ENCODE results near the gene SPINK4.

SPINK4 gene

DNA sequence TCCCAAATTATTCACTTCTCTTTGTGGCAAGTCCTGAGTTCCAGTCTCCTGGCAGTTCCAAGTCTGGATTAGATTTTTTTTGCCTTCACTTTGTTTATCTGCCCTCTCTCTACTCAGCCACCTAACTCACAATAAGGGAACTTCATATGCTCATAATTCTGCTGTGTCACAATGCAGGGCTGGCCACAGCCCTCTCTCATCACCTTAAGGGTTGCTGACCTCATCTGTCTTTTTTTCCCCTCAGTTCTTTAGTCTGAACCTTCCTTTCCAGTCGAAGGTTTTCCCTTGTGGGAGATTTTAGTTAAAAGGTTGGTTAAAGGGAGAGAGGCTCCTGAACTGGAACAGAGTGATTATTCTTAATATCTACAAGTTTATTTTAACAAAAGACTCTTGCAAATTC, 20.4 kb downstream of the SPINK4 start:
- Histone ChIP-seq H3K36me3 (peaks cover 71 to 76% (median 73%) of the 10 kb centered on the region in 11 experiments), H3K27me3 (no peaks in the 10 kb centered on the region), H3K9ac (peak overlapping the region in 1 of 11 experiments; percentile 13; a peak in 1 of 22 replicates), H3K4me3 (no peak overlapping the region), H4K20me1 (peaks cover 11 to 81% (median 50%) of the 10 kb centered on the region in 11 experiments; a peak in 19 of 22 replicates), H3K4me1 (peaks cover 11 to 42% (median 18%) of the 10 kb centered on the region in 10 experiments), H3K4me2 (peak overlapping the region in 2 of 11 experiments; percentile 18 to 25; a peak in 3 of 22 replicates), H3K27ac (peak overlapping the region in 1 of 11 experiments; percentile 12; a peak in 1 of 22 replicates), H3K9me3 (replicated peaks in 1 of 11) (no peaks in the 10 kb centered on the region)
- TF ChIP-seq Cebpa-rat (IDR thresholded peaks at IDR 0.05), result no peak

DNA sequence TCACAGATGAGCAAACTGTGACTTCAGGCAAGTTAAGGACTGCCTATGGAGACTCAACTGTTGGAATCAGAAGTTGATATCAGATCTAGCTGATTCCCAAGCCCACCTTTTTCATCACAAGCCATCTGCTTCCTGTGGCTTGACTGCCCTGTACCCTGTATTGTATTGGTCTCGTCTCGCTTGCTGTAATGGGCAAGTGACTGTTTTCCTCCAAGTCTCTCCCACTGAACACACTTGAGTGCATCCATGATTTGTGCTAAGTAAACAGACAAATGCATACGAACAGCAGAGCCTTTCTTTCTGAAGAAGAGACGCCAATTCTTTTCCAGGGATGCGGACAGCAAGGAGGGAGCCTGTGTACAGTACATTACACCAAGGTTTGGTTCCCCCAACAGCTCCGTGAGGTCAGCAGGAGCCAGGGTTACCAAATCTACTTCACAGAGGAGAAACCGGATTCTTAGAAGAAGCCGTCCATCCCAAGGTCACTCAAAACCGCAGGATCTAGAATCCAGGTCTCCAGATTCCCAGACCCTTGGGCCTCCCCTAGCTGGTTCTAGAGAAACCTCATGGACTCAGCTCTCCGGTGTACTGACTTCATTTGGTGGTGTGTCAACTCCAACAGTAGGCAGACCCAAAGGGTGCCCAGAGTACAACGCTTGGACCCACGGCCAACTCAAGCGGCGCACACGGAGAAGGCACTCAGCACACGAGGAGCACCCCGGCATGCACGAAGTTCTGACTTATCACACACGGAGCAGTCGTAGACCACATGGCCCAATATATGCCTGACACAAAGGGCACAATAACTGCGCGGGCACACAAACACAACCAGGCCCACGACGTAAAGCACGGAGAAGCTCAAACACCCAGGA, 23.4 kb downstream of the SPINK4 start:
- Histone ChIP-seq H3K4me3 (peak overlapping the region; percentile 86 to 98 (median 96)), H3K27me3 (no peaks in the 10 kb centered on the region), H3K9me3 (replicated peaks in 1 of 11) (no peaks in the 10 kb centered on the region), H3K4me1 (peaks cover 24 to 72% (median 32%) of the 10 kb centered on the region in 10 experiments), H4K20me1 (peaks cover 10 to 54% (median 39%) of the 10 kb centered on the region in 11 experiments; a peak in 17 of 22 replicates), H3K27ac (peak overlapping the region; percentile 69 to 96 (median 91); a peak in 21 of 22 replicates), H3K9ac (peak overlapping the region; percentile 85 to 96 (median 93)), H3K36me3 (peaks cover 59 to 70% (median 65%) of the 10 kb centered on the region in 11 experiments), H3K4me2 (peak overlapping the region; percentile 75 to 98 (median 88))
- TF ChIP-seq Cebpa-rat (IDR thresholded peaks at IDR 0.05), result no peak

DNA sequence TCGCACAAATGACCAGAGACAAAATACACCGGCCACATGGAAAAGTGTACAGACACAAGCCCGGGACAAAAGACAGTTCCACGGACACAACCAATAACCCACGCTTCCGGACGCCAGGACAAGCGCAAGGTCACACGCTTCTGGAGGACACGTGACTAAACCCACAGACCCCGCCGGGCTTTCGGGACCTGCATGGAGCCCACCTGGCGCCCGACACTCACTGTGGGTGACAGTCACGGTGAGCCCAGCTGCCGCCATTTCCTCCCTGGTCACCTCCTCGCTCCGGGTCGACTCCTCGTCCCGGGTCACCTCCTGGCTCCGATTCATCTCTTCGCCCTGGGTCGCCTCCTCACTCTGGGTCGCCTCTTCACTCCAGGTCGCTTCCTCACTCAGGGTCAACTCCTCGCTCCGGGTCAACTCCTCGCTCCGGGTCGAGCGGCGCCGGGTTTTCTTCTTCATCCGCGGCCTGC, 24.1 kb downstream of the SPINK4 start:
- H3K9ac ChIP-seq, result peak overlapping the region; percentile 85 to 96 (median 93)
- peak overlapping the region; percentile 75 to 98 (median 88) for H3K4me2 ChIP-seq
- H3K36me3 ChIP-seq, result peaks cover 56 to 70% (median 65%) of the 10 kb centered on the region in 11 experiments
- peak overlapping the region; percentile 69 to 96 (median 91) for H3K27ac ChIP-seq
- H4K20me1 ChIP-seq, result peaks cover 10 to 47% (median 34%) of the 10 kb centered on the region in 11 experiments; a peak in 16 of 22 replicates
- H3K4me3 ChIP-seq, result peak overlapping the region; percentile 86 to 98 (median 96)
- no peaks in the 10 kb centered on the region for H3K9me3 ChIP-seq (replicated peaks in 1 of 11)
- peaks cover 24 to 72% (median 32%) of the 10 kb centered on the region in 10 experiments for H3K4me1 ChIP-seq
- no peak for TF ChIP-seq Cebpa-rat (IDR thresholded peaks at IDR 0.05)
- no peaks in the 10 kb centered on the region for H3K27me3 ChIP-seq

DNA sequence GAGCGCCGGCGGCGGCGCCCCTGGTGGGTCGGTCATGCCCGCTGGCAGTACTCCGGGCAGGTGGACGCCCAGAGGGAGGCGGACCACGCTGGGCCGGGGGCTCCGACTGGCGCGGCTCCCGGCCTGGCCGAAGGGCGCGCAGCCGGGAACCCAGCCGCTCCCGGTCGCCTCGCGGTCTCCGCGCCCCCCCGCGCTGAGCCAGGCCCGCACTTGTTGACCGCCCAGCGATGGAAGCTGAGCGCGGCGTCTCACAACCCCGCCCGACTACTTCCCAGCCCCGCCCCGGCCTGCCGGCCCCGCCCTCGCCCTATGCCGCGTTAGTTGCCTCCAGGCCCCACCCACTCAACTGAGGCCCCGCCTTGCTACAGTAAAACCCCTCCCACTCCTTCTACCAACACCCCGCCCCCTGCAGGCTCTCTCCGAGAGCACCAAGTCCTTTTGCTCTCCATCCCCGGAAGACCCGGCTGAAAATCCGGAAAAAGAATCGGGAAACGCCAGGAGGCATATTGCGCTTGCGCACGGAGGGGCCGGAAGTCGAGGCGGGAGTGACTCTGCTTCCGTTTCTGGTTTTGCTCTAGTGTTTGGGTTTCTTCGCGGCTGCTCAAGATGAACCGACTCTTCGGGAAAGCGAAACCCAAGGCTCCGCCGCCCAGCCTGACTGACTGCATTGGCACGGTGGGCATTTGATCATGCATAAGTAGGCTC, 24.7 kb downstream of the SPINK4 start, which contains the start of the genes BAG1 and CHMP5:
TSS of gene BAG1 (minus strand) at position 236 of the 705 bp plus-strand sequence.
TSS of gene CHMP5 (plus strand) at position 577 of the 705 bp plus-strand sequence. CDS start at position 607, 30 bp downstream.
- Histone ChIP-seq H3K27ac (peak within 1 kb of the TSS; percentile 74 to 96 (median 91)), H3K4me1 (peaks cover 24 to 66% (median 32%) of the 10 kb centered on the region in 10 experiments), H3K36me3 (peaks cover 50 to 70% (median 65%) of the 10 kb centered on the region in 11 experiments), H4K20me1 (peaks cover 4 to 41% (median 28%) of the 10 kb centered on the region in 11 experiments; a peak in 16 of 22 replicates), H3K4me2 (peak within 1 kb of the TSS; percentile 92 to 99 (median 95)), H3K4me3 (peak within 1 kb of the TSS; percentile 86 to 98 (median 96)), H3K9ac (peak within 1 kb of the TSS; percentile 85 to 96 (median 93)), H3K9me3 (replicated peaks in 1 of 11) (no peaks in the 10 kb centered on the region), H3K27me3 (no peaks in the 10 kb centered on the region)
- no peak for TF ChIP-seq Cebpa-rat (IDR thresholded peaks at IDR 0.05)

DNA sequence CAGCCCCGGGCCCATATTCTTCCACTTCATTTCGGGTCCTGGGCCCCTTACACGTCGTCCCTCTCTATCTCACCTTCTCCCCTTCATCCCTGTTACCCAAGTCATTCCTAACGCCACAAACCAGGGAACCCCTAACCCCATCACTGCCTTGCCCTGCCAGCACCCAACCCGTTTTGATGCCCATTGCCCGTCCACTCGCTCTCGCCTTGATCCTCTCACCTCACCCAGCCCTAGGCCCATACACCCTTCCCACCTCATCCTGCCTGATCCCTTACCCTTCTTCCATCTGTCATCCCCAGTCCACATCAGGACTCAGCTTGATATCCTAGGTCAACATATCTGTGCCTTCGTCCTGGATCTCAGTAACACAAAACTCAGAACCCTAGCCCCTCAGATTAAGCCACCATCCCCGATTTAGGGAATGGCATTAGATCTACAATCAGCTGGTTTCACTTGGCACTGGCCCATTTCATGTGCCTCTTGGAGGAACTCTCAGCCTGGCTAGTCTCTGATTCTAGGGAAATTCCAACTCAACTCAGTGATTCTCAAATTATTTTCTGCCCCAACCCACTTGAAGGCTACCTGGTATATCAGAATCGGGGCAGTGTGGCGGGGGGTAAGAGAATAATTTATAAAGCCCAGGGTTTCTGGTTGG, 25.4 kb downstream of the SPINK4 start:
- peak overlapping the region; percentile 74 to 88 (median 82); a peak in 21 of 22 replicates for H3K27ac ChIP-seq
- no peaks in the 10 kb centered on the region for H3K27me3 ChIP-seq
- H3K4me3 ChIP-seq, result peak overlapping the region; percentile 71 to 96 (median 76)
- H3K4me2 ChIP-seq, result peak overlapping the region; percentile 92 to 99 (median 95)
- peak overlapping the region; percentile 82 to 92 (median 88) for H3K9ac ChIP-seq
- peaks cover 3 to 34% (median 24%) of the 10 kb centered on the region in 11 experiments; a peak in 16 of 22 replicates for H4K20me1 ChIP-seq
- H3K9me3 ChIP-seq (replicated peaks in 1 of 11), result no peaks in the 10 kb centered on the region
- H3K36me3 ChIP-seq, result peaks cover 43 to 70% (median 65%) of the 10 kb centered on the region in 11 experiments
- TF ChIP-seq Cebpa-rat (IDR thresholded peaks at IDR 0.05), result no peak
- peaks cover 24 to 60% (median 32%) of the 10 kb centered on the region in 10 experiments for H3K4me1 ChIP-seq

DNA sequence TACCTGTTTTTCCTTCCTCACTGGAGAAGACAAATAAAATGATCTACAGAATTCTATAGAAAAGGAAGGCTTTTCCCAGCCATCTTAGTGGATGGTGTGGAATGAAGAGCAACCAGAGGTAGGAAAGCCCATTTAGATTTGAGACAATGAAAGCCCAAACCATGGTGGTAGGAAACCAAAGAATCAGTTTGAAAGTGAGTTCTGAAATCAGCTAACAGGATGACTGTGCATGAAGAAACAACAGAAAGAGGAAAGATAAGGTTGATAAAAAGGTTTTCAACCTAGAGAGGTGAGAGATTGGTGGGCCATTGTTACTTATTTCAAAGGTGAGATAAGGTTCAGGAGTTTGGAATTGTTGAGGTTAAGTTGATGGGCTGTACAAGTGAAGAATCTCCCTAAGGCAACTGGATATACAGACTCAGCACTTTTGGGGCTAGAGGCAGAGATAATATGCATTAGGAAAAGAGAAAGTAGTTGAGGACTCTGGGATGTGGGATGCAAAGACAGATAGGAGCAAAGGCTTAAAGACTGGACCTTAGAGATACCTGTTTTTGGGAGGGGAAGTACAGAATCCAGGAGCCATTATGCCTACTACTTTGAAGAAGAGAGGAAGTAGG, 27.3 kb downstream of the SPINK4 start:
- H3K9me3 ChIP-seq (replicated peaks in 1 of 11), result no peaks in the 10 kb centered on the region
- no peak for TF ChIP-seq Cebpa-rat (IDR thresholded peaks at IDR 0.05)
- no peak overlapping the region for H3K27ac ChIP-seq
- H3K4me1 ChIP-seq, result peaks cover 21 to 42% (median 30%) of the 10 kb centered on the region in 10 experiments
- H3K4me2 ChIP-seq, result peak overlapping the region in 7 of 11 experiments; percentile 4 to 99 (median 98); a peak in 9 of 22 replicates
- peaks cover 42 to 70% (median 65%) of the 10 kb centered on the region in 11 experiments for H3K36me3 ChIP-seq
- H3K9ac ChIP-seq, result no peak overlapping the region; a peak in 1 of 22 replicates
- H4K20me1 ChIP-seq, result peaks cover 3 to 22% (median 14%) of the 10 kb centered on the region in 11 experiments; a peak in 16 of 22 replicates
- no peaks in the 10 kb centered on the region for H3K27me3 ChIP-seq
- no peak overlapping the region for H3K4me3 ChIP-seq

- no peak overlapping the region for H3K27ac ChIP-seq
- no peaks in the 10 kb centered on the region for H3K27me3 ChIP-seq
- H3K4me1 ChIP-seq, result peaks cover 12 to 33% (median 21%) of the 10 kb centered on the region in 10 experiments
- H3K4me2 ChIP-seq, result no peak overlapping the region
- no peaks in the 10 kb centered on the region for H3K9me3 ChIP-seq (replicated peaks in 1 of 11)
- peaks cover 0 to 20% (median 0%) of the 10 kb centered on the region in 11 experiments; a peak in 3 of 22 replicates for H4K20me1 ChIP-seq
- no peak overlapping the region for H3K4me3 ChIP-seq
- TF ChIP-seq Cebpa-rat (IDR thresholded peaks at IDR 0.05), result no peak
- no peak overlapping the region for H3K9ac ChIP-seq
- H3K36me3 ChIP-seq, result peaks cover 62 to 94% (median 88%) of the 10 kb centered on the region in 11 experiments
Measured at GRCh38 chr9:33270146-33270545, 30.2 kb downstream of the SPINK4 start.
